GM21526 (cell line): Measurements from ENCODE around the gene CLECL1.
"Not testable (repeated sequence)": the region's sequence is repeated elsewhere in the genome, so short reads cannot be mapped to it uniquely, and the experiment has no call there.

ENCODE experiments used
- ATAC-seq: cut with Tn5 transposase; IDR thresholded peaks from one replicate; pipeline ENCODE4 v1.9.1; 2021; ENCODE audit warnings: moderate library complexity; ENCODE audit not compliant: unreplicated experiment, low FRiP score

Gene CLECL1

GRCh38 chr12:9725213-9725870 lies 7.6 kb downstream of the CLECL1 start:
- no peak for ATAC-seq

- no peak for ATAC-seq
These were observed 8.9 kb downstream of the CLECL1 start for GRCh38 chr12:9724023-9724422.

DNA sequence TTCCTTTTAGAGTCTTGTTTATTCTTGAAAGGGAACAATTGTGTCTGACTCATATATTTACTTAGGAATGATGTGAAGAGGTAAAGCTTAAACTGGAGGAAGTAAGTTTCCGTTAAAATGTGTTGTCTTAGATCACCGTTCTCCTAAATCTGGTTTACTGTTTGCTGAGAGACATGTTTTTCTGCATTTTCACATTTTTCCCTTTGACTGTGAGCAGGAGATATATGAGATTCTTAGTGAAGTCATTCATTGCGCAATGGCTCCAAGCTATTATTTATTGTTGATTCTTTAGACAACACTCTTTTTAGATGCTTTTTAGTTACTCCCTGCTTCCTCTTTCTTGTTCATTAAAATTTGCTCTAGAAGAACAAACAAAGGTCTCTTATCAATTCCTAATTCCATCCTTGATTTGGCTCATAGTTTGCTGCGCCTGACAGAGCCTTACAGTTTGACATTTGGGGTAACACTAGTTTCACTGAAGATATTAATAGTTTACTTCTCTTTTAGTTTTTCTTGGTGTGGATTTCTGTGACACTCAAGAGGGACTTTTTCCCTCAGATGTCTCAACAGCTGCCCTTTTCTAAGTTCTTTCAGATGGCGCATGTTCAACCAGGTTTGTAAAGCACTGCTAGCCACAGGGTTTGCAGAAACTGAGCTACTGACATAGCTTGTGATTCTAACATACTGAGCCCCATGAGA lies 11.4 kb downstream of the CLECL1 start:
- peak; percentile 41 for ATAC-seq

DNA sequence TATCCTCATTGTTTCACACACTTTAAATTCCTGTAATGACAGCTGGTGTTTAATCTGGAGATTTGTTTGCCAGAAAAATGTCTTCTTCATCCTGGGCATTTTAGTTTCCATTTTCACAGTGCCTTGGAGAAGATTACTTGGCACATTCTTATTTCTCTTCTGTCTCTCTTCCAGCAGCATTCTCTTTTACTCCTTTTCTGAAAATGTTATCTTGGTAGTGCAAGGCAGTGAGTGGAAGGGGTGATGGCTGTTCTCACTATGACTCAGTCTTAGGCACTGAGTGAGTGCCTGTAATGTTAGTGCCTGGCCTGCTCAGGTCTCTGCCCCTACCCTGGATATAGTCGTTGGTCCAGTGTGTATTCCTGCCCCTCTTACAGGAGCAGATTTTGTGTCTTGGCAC lies 13.1 kb downstream of the CLECL1 start:
- no peak for ATAC-seq

- ATAC-seq, result no peak
These were observed 13.9 kb downstream of the CLECL1 start for GRCh38 chr12:9718968-9719367.

DNA sequence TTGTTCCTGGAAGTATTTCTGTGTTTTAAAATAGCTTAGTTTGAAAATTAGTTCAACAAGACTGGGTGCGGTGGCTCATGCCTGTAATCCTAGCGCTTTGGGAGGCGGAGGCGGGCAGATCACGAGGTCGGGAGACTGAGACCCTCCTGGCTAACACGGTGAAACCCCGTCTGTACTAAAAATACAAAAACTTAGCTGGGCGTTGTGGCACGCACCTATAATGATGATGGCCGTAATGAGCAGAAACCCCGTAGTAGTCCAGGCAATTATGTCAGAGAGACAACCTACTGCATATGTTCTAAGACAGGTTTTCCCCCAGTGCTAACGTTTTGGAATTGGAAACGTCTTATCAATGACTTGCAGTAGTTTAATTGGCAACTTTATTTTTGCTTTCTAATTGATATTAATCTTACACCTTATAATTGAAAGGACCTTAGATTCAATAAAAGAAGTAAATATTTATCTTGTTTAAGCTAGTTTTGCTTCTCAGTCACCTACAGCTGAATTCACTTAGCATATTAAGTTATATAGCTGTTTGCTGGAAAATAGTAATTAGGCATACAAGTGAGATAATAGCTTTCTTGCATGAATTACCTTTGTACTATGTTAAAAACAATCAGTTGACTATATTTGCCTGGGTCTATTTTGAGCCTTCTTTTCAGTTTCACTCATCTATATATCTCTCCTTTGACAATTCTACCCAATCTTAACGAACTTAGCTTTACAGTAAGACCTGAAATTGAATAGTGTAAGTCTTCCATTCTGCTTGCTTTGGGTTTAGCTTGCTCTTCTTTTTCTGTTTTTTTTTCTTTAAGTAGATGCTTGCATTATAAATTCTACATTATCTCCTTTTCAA lies 15.6 kb downstream of the CLECL1 start:
- no peak for ATAC-seq

GRCh38 chr12:9713032-9713558 lies 19.8 kb downstream of the CLECL1 start:
- ATAC-seq, result peak; percentile 48

GRCh38 chr12:9711664-9712063 lies 21.2 kb downstream of the CLECL1 start:
- no peak for ATAC-seq

DNA sequence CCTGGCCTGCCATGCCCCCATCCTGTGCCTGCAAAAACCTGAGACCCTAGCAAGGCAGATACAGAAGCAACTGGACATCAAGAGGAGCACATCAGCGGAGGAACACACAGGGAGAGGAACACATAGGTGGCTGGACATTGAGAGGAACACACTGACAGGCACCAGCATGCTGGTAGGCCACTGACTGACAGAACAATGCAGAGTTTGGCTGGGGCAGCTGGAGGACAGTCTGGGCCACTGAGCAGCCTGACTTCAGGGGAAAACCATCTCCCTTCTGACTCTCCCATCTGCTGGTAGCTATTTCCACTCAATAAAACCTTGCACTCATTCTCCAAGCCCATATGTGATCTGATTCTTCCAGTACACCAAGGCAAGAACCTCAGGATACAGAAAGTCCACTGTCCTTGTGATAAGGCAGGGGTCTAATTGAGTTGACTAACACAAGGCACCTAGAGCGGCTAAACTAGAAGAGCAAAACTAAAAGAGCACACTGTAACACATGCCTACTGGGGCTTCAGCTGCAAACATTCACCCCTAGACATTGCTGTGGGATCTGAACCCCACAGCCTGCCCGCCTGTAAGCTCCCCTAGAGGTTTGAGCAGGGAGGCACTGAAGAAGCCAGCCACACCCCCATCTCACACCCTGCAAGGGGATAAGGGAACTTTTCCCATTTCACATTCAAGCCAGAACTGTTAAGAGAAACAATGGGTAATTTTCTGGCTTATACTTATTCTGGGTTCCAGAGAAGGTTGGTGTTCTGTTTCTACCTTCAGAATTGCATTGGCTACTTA lies 22.1 kb downstream of the CLECL1 start:
- no peak for ATAC-seq

GRCh38 chr12:9708853-9709252 lies 24.0 kb downstream of the CLECL1 start:
- ATAC-seq, result no peak

DNA sequence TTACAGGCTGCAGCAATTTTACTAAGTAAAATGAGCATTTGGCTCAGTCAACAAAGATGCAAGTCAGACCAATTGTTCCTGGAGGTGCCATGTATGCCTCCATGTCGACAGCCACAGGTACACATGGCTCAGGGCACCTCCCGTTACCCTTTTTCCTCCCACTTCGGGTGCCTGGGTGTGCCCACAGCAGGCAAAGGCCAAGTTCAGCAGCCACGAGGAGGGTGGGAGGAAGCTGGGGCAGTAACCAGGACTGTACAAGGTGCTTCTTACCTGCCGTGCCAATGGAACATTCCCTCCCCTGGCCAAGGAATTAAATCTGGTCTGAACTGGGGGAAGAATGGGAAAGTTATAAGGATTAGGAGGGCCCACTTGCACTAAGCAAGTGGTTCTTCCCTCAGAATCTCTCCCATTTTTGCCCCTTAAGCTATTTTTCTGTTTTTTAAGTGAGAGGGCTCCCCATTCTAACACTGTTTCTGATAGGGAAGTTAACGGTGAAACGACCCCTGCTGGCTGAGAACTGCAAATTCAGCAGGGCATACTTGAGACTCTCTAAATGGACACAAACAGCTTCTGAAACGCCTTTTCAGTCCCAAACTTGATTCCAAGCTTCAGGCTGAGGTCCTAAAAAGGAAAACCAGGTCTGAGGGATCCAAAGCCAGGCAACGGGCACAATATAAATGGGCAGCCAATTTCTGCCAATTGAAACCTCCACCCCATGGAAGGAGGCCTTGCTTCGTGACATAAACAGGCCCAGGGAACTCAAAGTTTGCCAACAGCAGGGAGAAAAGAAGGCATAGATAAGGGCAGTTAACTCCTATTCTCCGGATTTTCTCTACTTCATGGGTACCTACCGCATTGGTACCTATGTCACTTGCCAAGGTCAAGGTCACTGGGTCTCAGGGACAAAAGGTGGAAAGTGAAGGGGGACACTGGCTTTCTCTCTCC lies 24.8 kb downstream of the CLECL1 start:
- ATAC-seq, result peak; percentile 42

DNA sequence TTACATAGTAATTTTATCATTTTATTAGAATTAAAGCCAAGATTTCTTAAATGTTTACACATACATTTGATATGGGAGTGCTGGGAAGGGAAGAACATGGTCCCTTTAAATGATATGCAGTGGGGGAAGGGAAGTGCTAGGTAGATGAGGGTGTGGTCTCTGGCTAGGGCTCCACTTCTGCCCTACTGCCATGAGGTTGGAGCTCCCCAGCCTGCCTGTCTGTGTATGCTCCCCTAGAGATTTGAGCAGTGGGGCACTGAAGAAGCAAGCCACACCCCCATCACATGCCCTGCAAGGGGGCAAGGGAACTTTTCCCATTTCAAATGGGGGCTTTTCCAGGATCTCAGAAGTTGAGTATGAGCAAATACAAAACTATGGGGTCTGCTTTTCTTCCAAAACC lies 25.5 kb downstream of the CLECL1 start:
- no peak for ATAC-seq

DNA sequence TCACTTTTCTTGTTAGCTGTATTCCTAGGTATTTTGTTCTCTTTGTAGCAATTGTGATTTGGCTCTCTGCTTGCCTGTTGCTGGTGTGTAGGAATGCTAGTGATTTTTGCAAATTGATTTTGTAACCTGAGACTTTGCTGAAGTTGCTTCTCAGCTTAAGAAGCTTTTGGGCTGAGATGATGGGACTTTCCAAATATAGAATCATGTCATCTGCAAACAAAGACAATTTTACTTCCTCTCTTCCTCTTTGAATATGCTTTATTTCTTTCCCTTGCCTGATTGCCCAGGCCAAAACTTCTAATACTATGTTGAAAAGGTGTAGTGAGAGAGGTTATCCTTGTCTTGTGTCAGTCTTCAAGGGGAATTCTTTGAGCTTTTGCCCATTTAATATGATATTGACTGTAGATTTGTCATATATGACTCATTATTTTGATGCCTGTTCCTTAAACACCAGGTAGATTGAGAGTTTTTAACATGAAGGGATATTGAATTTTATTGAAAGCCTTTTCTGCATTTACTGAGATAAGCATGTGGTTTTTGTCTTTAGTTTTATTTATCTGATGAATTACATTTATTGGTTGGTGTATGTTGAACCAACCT lies 26.7 kb downstream of the CLECL1 start:
- ATAC-seq, result no peak

DNA sequence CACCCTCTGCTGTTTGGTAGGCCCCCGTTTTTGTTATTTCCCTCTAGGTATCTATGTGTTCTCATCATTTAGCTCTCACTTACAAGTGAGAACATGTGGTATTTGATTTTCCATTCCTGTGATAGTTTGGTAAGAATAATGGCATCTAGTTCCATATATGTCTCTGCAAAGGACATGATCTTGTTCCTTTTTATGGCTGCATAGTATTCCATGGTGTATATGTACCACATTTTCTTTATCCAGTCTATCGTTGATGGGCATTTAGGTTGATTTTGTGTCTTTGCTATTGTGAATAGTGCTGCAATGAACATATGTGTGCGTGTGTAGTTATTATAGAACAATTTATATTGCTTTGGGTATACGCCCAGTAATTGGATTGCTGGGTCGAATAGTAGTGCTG lies 28.3 kb downstream of the CLECL1 start:
- ATAC-seq, result not testable (repeated sequence)

GRCh38 chr12:9702255-9702654 lies 30.6 kb downstream of the CLECL1 start:
- no peak for ATAC-seq

- ATAC-seq, result no peak
These were observed 31.3 kb downstream of the CLECL1 start for GRCh38 chr12:9701380-9702154.

GRCh38 chr12:9700606-9700956 lies 32.3 kb downstream of the CLECL1 start:
- no peak for ATAC-seq

DNA sequence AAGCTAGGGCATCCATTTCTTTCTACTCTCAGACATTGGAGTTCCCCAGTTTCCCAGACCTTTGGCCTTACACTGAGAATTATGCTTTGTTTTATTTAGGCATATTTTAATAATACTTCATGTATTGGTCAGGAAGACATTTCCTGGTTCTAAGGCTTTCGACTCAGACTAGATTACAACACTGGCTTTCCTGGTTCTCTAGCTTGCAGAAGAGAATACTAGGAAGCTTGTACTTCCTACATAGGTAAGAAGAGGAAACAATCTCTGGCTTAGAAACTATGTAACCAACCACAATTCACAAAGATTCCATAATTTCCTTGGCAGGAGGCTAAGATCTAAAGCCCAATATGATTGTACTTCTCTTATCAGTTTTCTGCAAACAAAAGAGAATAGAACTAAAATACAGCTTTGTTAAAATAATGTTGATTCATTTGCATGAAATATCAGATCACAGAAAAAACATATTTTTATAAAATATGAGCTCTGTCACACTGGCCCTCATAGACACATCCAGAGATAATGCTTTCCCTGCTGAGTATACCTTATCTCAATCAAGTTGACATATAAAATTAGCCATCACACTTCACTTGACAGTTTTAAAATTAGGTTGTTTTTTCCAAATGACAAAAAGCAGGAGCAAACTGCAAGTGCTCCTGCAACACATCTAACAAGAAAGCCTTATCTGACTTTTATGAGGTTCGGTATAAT lies 32.8 kb downstream of the CLECL1 start:
- no peak for ATAC-seq
